Measurements from ENCODE around the gene HOTAIR.

The HOTAIR gene

GRCh38 chr12:53937099-53937498 lies 37.7 kb downstream of the HOTAIR start:
- H3K4me3 ChIP-seq (ENCODE audit: low read depth, low read length): no peak overlapping the region
- no peak for TF ChIP-seq CTCF (conservative IDR thresholded peaks at IDR 0.05; ENCODE audit: low read depth, low read length)
- DNase-seq (ENCODE audit: low read depth): no peak

- no peak for DNase-seq (ENCODE audit: low read depth)
- no peak for TF ChIP-seq CTCF (conservative IDR thresholded peaks at IDR 0.05; ENCODE audit: low read depth, low read length)
- H3K4me3 ChIP-seq (ENCODE audit: low read depth, low read length): no peak overlapping the region
Observed at GRCh38 chr12:53935383-53936341, 39.1 kb downstream of the HOTAIR start.

GRCh38 chr12:53932915-53933314 lies 41.8 kb downstream of the HOTAIR start:
- no peak overlapping the region for H3K4me3 ChIP-seq (ENCODE audit: low read depth, low read length)
- DNase-seq (ENCODE audit: low read depth): no peak
- TF ChIP-seq CTCF (conservative IDR thresholded peaks at IDR 0.05; ENCODE audit: low read depth, low read length): no peak

- no peak for TF ChIP-seq CTCF (conservative IDR thresholded peaks at IDR 0.05; ENCODE audit: low read depth, low read length)
- DNase-seq (ENCODE audit: low read depth): no peak
Observed at GRCh38 chr12:53931844-53932581, 42.7 kb downstream of the HOTAIR start.

GRCh38 chr12:53930591-53931255 lies 44.0 kb downstream of the HOTAIR start:
- H3K4me3 ChIP-seq (ENCODE audit: low read depth, low read length): no peak overlapping the region
- no peak for TF ChIP-seq CTCF (conservative IDR thresholded peaks at IDR 0.05; ENCODE audit: low read depth, low read length)
- no peak for DNase-seq (ENCODE audit: low read depth)

More at GRCh38 chr12:53931844-53932581, 42.7 kb downstream of the HOTAIR start:
- H3K4me3 ChIP-seq (ENCODE audit: low read depth, low read length): no peak overlapping the region

- TF ChIP-seq CTCF (conservative IDR thresholded peaks at IDR 0.05; ENCODE audit: low read depth, low read length): no peak
- no peak for DNase-seq (ENCODE audit: low read depth)
- no peak overlapping the region for H3K4me3 ChIP-seq (ENCODE audit: low read depth, low read length)
Observed at GRCh38 chr12:53929527-53929926, 45.2 kb downstream of the HOTAIR start.

Data from choroid plexus epithelial cell (primary cell).